ENCODE data around the gene UBTFL1. TPM values are rescaled to one million over a fixed set of nuclear protein-coding genes. Genes with fewer than 3 reads are reported as not detected.

The UBTFL1 gene
- total and polyA plus RNA-seq, 2 of the 8 experiments (the other 6 are each of a cell fraction or from before 2014, with no cell fraction given) = not detected

GRCh38 chr11:90124371-90124770 lies 38.6 kb downstream of the UBTFL1 start:
- no peak overlapping the region for H2BK120ac ChIP-seq (replicated peaks; ENCODE audit: low read depth, low read length)
- no peaks in the 10 kb centered on the region for H3K4me1 ChIP-seq (replicated peaks in 1 of 4; ENCODE audit: control insufficient read depth in 3 of 4, insufficient read depth in 4 of 4, low read length in 3 of 4)
- FAIRE-seq (no peak), DNase-seq (ENCODE audit: low read depth in 1 of 2, low spot score in 2 of 2) (no peak)
- 89% methylated on average over 1 of the region's 1 CpG; no CpG with 5 or more reads in 1 of the 2 experiments for WGBS, 2 experiments (ENCODE audit: extremely low coverage in 1 of 2, insufficient coverage in 1 of 2, insufficient read length in 1 of 2, insufficient replicate concordance in 2 of 2, low coverage in 1 of 2, low lambda C conversion rate in 2 of 2, missing lambda C conversion rate in 1 of 2)
- POLR2A ChIA-PET (ENCODE audit: partially characterized antibody) = no interaction called here
- no peak overlapping the region for H3K18ac ChIP-seq (ENCODE audit: extremely low read depth, low read length)
- no peak overlapping the region for H3K27ac ChIP-seq (ENCODE audit: low read depth, low read length)
- H3K79me2 ChIP-seq (ENCODE audit: control insufficient read depth in 1 of 2, insufficient read depth in 2 of 2, low read length in 2 of 2) = no peaks in the 10 kb centered on the region
- no peak overlapping the region for H2BK12ac ChIP-seq (ENCODE audit: low read depth, low read length)
- H3K9me3 ChIP-seq (ENCODE audit: insufficient read depth in 2 of 2, low read depth in 1 of 2, low read length in 1 of 2) = no peaks in the 10 kb centered on the region
- no peak overlapping the region for H4K91ac ChIP-seq (replicated peaks; ENCODE audit: insufficient read length, low read length)
- no peak overlapping the region for H2BK5ac ChIP-seq (ENCODE audit: low read depth, low read length)
- H3K36me3 ChIP-seq (ENCODE audit: control insufficient read depth in 2 of 4, insufficient read depth in 4 of 4, low read length in 3 of 4) = no peaks in the 10 kb centered on the region
- no peak overlapping the region for H2BK15ac ChIP-seq (ENCODE audit: low read length)
- H3K4me3 ChIP-seq (ENCODE audit: extremely low read depth in 1 of 4, insufficient read depth in 2 of 4, low read depth in 3 of 4, low read length in 4 of 4) = no peak overlapping the region
- H4K8ac ChIP-seq (ENCODE audit: extremely low read depth, insufficient read depth, low read length) = no peak overlapping the region
- no peak overlapping the region for H3K23ac ChIP-seq (ENCODE audit: insufficient read length)
- H3K14ac ChIP-seq (ENCODE audit: insufficient read length) = no peak overlapping the region
- no peaks in the 10 kb centered on the region for H4K20me1 ChIP-seq (replicated peaks in 1 of 2; ENCODE audit: control insufficient read depth in 1 of 2, insufficient read depth in 2 of 2, low read length in 2 of 2)
- H2AFZ ChIP-seq (ENCODE audit: low read length) = no peak overlapping the region
- no peak overlapping the region for H2AK5ac ChIP-seq (ENCODE audit: low read depth, low read length)
- H2BK20ac ChIP-seq (ENCODE audit: low read length) = no peak overlapping the region
- no peak overlapping the region for H4K5ac ChIP-seq (ENCODE audit: insufficient read length, low read depth, low read length)
- no peaks in the 10 kb centered on the region for H3K23me2 ChIP-seq (ENCODE audit: low read depth, low read length)
- no peaks in the 10 kb centered on the region for H3K79me1 ChIP-seq (ENCODE audit: low read depth, low read length)
- H3K27me3 ChIP-seq (replicated peaks in 1 of 4; ENCODE audit: control insufficient read depth in 3 of 4, extremely low read depth in 1 of 4, insufficient read depth in 3 of 4, low read length in 3 of 4) = no peaks in the 10 kb centered on the region
- no peak overlapping the region for H3K4ac ChIP-seq (replicated peaks; ENCODE audit: insufficient read length, low read depth, low read length)
- H3K4me2 ChIP-seq (ENCODE audit: insufficient read depth in 1 of 2, low read depth in 2 of 2, low read length in 2 of 2) = no peak overlapping the region
- H3K56ac ChIP-seq (replicated peaks; ENCODE audit: insufficient read length, low read depth, low read length) = no peak overlapping the region
- no peak overlapping the region for H3K9ac ChIP-seq (replicated peaks in 1 of 4; ENCODE audit: extremely low read depth in 1 of 4, low read depth in 3 of 4, low read length in 3 of 4)
- CTCF ChIA-PET (ENCODE audit: partially characterized antibody) = no interaction called here
- TF ChIP-seq EZH2 (IDR thresholded peaks at IDR 0.05; ENCODE audit: low read depth, low read length, severe bottlenecking) (no peak), TCF12 (IDR thresholded peaks at IDR 0.05; ENCODE audit: low read depth, low read length) (no peak), USF2 (IDR thresholded peaks at IDR 0.05; ENCODE audit: low read length) (no peak), POLR2AphosphoS5 (IDR thresholded peaks at IDR 0.05; ENCODE audit: low read depth, low read length) (no peak), POLR2A (IDR thresholded peaks at IDR 0.05; ENCODE audit: control extremely low read depth in 1 of 2, low read depth in 2 of 2, low read length in 2 of 2) (no peak), CHD1 (IDR thresholded peaks at IDR 0.05; ENCODE audit: low read depth, low read length) (no peak), SP1 (IDR thresholded peaks at IDR 0.05; ENCODE audit: low read depth, low read length) (no peak), FOSL1 (IDR thresholded peaks at IDR 0.05; ENCODE audit: insufficient read depth, low read depth, low read length) (no peak), SRF (IDR thresholded peaks at IDR 0.05; ENCODE audit: low read depth, low read length) (no peak), CBX8 (IDR thresholded peaks at IDR 0.05; ENCODE audit: borderline replicate concordance, low read depth, low read length) (no peak)
